ENCODE measurements around the gene PHPT1. TPM values are rescaled to one million over a fixed set of nuclear protein-coding genes. Genes with fewer than 3 reads are reported as not detected.
A peak's percentile ranks its signal among the peaks of the same experiment; 100 is the strongest.
"Not testable (repeated sequence)": the region's sequence is repeated elsewhere in the genome, so short reads cannot be mapped to it uniquely, and the experiment has no call there.

Gene PHPT1
- total and polyA plus RNA-seq, 2 of the 13 experiments (the other 11 are each of a cell fraction or from before 2014, with no cell fraction given), result 189 to 192 TPM

DNA sequence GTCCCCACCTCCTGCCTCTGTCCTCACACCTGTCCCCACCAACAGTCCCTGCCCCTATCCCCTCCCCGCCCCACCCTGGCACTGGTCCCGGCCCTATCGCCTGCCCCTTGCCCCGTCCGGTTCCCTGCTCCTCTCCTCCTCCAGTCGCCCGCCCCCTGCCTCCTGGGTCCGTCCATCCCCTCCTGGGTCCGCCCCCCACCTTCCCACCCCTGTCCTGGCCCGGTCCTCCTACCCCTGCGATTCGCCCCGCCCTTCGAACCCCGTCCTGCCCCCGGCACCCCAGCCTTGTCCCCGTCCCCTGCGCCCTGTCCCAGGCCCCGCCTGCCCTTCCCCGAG is 16.5 kb downstream of the PHPT1 start:
- ChIA-PET POLR2A (interaction anchor here (1.0 to 1.4 kb wide), 7 partner anchors 8 to 22 kb away, joined by 3 to 23 read pairs (median 5); partner anchors contain the start of genes AJM1 and TRAF2), CTCF (ENCODE audit: low intra/inter-chr PET ratio, low total read pairs) (no interaction called here)
- Histone ChIP-seq H4K20me1 (ENCODE audit: insufficient read depth, low read length) (0 out of 2 replicates have a peak, but pooled peaks cover 7% of the 10 kb centered on the region), H3K36me3 (replicated peaks in 1 of 2; ENCODE audit: control insufficient read depth in 1 of 2, insufficient read depth in 2 of 2, low read length in 2 of 2) (peaks cover 14 to 35% of the 10 kb centered on the region in 2 experiments), H3K9me3 (ENCODE audit: low read length) (no peaks in the 10 kb centered on the region), H3K4me2 (ENCODE audit: low read depth, low read length) (peak overlapping the region; percentile 83), H3K4me3 (replicated peaks in 1 of 3; ENCODE audit: insufficient read depth in 1 of 3, low read depth in 2 of 3, low read length in 3 of 3) (peak overlapping the region; percentile 81 to 87 (median 87)), H3K27me3 (ENCODE audit: control insufficient read depth in 1 of 2, insufficient read depth in 2 of 2, low read length in 2 of 2) (no peaks in the 10 kb centered on the region), H3K4me1 (ENCODE audit: insufficient read depth, low read length) (peaks cover 33% of the 10 kb centered on the region), H3K79me2 (ENCODE audit: insufficient read depth, low read length) (peaks cover 20% of the 10 kb centered on the region), H2AFZ (ENCODE audit: low read length) (no peak overlapping the region), H3K9ac (ENCODE audit: insufficient read depth, low read depth, low read length) (peak overlapping the region; percentile 90), H3K27ac (ENCODE audit: extremely low read length, insufficient read depth, low read length) (peak overlapping the region; percentile 81)
- DNase-seq (ENCODE audit: low spot score) (no peak), ATAC-seq (peak; percentile 35), FAIRE-seq (no peak)
- 1% methylated on average over 20 of the region's 20 CpGs for WGBS (ENCODE audit: low lambda C conversion rate)
- intact Hi-C loops (cut with micrococcal nuclease; ENCODE audit: unreplicated experiment), result no loop called here
- no TSS peak for BruUV-seq (replicated peaks)
- in situ Hi-C loops (cut with HindIII; ENCODE audit: extremely low pct_ligation_motif_present, low pct_unique_long_range_greater_than_20kb), result no loop called here
- TF ChIP-seq RARG (CRISPR knock-in tag; IDR thresholded peaks at IDR 0.05; ENCODE audit: low read depth) (0 out of 2 replicates have a peak, but pooled peaks have one; percentile 26), ETV6 (CRISPR knock-in tag; conservative IDR thresholded peaks at IDR 0.05) (no peak)

DNA sequence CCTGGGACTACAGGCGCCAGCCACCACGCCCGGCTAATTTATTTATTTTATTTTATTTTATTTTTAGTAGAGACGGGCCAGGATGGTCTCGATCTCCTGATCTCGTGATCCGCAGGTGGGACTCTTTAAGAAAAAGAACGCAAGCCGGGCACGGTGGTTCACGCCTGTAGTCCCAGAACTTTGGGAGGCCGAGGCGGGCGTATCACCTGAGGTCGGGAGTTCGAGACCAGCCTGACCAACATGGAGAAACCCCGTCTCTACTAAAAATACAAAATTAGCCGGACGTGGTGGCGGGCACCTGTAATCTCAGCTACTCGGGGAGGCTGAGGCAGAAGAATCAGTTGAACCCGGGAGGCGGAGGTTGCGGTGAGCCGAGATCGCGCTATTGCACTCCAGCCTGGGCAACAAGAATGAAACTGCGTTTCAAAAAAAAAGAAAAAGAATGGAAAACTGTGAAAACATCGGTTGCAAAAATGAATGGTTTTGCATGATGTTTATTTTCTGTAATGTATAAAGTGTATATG is 17.8 kb downstream of the PHPT1 start:
- POLR2A ChIA-PET, result interaction anchor here (1.1 kb wide), 1 partner anchor 15 kb away, joined by 3 read pairs; no protein-coding TSS in a partner anchor
- Histone ChIP-seq H3K4me1 (ENCODE audit: insufficient read depth, low read length) (peaks cover 33% of the 10 kb centered on the region), H3K4me3 (replicated peaks in 1 of 3; ENCODE audit: insufficient read depth in 1 of 3, low read depth in 2 of 3, low read length in 3 of 3) (peak overlapping the region; percentile 57 to 87 (median 68)), H3K4me2 (ENCODE audit: low read depth, low read length) (peak overlapping the region; percentile 59), H3K36me3 (replicated peaks in 1 of 2; ENCODE audit: control insufficient read depth in 1 of 2, insufficient read depth in 2 of 2, low read length in 2 of 2) (peaks cover 11 to 23% of the 10 kb centered on the region in 2 experiments), H3K79me2 (ENCODE audit: insufficient read depth, low read length) (peaks cover 20% of the 10 kb centered on the region), H3K9ac (ENCODE audit: insufficient read depth, low read depth, low read length) (peak overlapping the region; percentile 90), H3K27ac (ENCODE audit: extremely low read length, insufficient read depth, low read length) (peak overlapping the region; percentile 50)
- CTCF ChIA-PET (ENCODE audit: low intra/inter-chr PET ratio, low total read pairs); H3K27me3 ChIP-seq (ENCODE audit: control insufficient read depth in 1 of 2, insufficient read depth in 2 of 2, low read length in 2 of 2); ATAC-seq; intact Hi-C loops (cut with micrococcal nuclease; ENCODE audit: unreplicated experiment); BruUV-seq (replicated peaks); in situ Hi-C loops (cut with HindIII; ENCODE audit: extremely low pct_ligation_motif_present, low pct_unique_long_range_greater_than_20kb); H3K9me3 ChIP-seq (ENCODE audit: low read length); H2AFZ ChIP-seq (ENCODE audit: low read length); DNase-seq (ENCODE audit: low spot score); H4K20me1 ChIP-seq (ENCODE audit: insufficient read depth, low read length); FAIRE-seq: not testable (repeated sequence)
- 46% methylated on average over 29 of the region's 29 CpGs for WGBS (ENCODE audit: low lambda C conversion rate)
- TF ChIP-seq ZMYM3 (CRISPR knock-in tag; IDR thresholded peaks at IDR 0.05) (peak; percentile 43; the same call in 1 of the 2 replicates), ZBTB38 (CRISPR knock-in tag; IDR thresholded peaks at IDR 0.05) (peak; percentile 60; the same call in 1 of the 2 replicates), ZNF460 (CRISPR knock-in tag; IDR thresholded peaks at IDR 0.05; ENCODE audit: borderline replicate concordance) (peak; percentile 16; the same call in 1 of the 2 replicates), PRPF4 (IDR thresholded peaks at IDR 0.05; ENCODE audit: low read depth, low read length, poor library complexity, severe bottlenecking) (peak; percentile 24)
- TF ChIP-seq, protein P1, sequence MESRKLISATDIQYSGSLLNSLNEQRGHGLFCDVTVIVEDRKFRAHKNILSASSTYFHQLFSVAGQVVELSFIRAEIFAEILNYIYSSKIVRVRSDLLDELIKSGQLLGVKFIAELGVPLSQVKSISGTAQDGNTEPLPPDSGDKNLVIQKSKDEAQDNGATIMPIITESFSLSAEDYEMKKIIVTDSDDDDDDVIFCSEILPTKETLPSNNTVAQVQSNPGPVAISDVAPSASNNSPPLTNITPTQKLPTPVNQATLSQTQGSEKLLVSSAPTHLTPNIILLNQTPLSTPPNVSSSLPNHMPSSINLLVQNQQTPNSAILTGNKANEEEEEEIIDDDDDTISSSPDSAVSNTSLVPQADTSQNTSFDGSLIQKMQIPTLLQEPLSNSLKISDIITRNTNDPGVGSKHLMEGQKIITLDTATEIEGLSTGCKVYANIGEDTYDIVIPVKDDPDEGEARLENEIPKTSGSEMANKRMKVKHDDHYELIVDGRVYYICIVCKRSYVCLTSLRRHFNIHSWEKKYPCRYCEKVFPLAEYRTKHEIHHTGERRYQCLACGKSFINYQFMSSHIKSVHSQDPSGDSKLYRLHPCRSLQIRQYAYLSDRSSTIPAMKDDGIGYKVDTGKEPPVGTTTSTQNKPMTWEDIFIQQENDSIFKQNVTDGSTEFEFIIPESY (CRISPR knock-in tag; IDR thresholded peaks at IDR 0.05), result peak; percentile 43; the same call in 1 of the 2 replicates

Measured in HepG2 (cell line).